ENCODE data around the gene ZNF148. TPM values are rescaled to one million over a fixed set of nuclear protein-coding genes. Genes with fewer than 3 reads are reported as not detected.

ZNF148 gene
- total and polyA plus RNA-seq, 2 of the 4 experiments (the other 2 are of a cell fraction) = 9.4 to 65.2 TPM

GRCh38 chr3:125202197-125202596, 172.9 kb downstream of the ZNF148 start:
- no peak overlapping the region for H3K14ac ChIP-seq (replicated peaks; ENCODE audit: low read depth, low read length)
- no peak overlapping the region for H4K5ac ChIP-seq (ENCODE audit: low read depth, low read length)
- H3K36me3 ChIP-seq (ENCODE audit: control insufficient read depth, insufficient read depth, low read length) = no peaks in the 10 kb centered on the region
- POLR2A ChIA-PET (ENCODE audit: unreplicated experiment) = no interaction called here
- H4K20me1 ChIP-seq (ENCODE audit: insufficient read depth, low read length) = no peaks in the 10 kb centered on the region
- H3K23ac ChIP-seq (ENCODE audit: low read depth, low read length) = no peak overlapping the region
- CTCF ChIA-PET = interaction anchor here (0.6 to 0.8 kb wide), 2 partner anchors 317 to 409 kb away, joined by 3 to 4 read pairs; no protein-coding TSS in a partner anchor
- H3K9ac ChIP-seq (ENCODE audit: low read depth, low read length) = no peak overlapping the region
- no peak overlapping the region for H4K8ac ChIP-seq (ENCODE audit: low read depth in 2 of 2, low read length in 2 of 2)
- no peak overlapping the region for H4K91ac ChIP-seq (ENCODE audit: insufficient read depth, low read depth, low read length)
- no peak overlapping the region for H2AK5ac ChIP-seq (ENCODE audit: low read depth, low read length)
- H2AK9ac ChIP-seq (replicated peaks; ENCODE audit: low read depth, low read length, poor library complexity) = no peak overlapping the region
- H2AFZ ChIP-seq (replicated peaks; ENCODE audit: low read length, poor library complexity) = no peak overlapping the region
- no peak overlapping the region for H3K18ac ChIP-seq (ENCODE audit: low read depth, low read length)
- no peaks in the 10 kb centered on the region for H3K79me1 ChIP-seq (ENCODE audit: low read depth in 1 of 2, low read length in 2 of 2)
- H3K56ac ChIP-seq (ENCODE audit: extremely low read depth, insufficient read depth, low read length) = no peak overlapping the region
- no peak overlapping the region for H3K4ac ChIP-seq (ENCODE audit: low read depth, low read length)
- 0 out of 2 replicates have a peak, but pooled peaks cover 2% of the 10 kb centered on the region for H3K27me3 ChIP-seq (ENCODE audit: control insufficient read depth, insufficient read depth, low read length)
- H2BK120ac ChIP-seq (ENCODE audit: low read depth, low read length) = no peak overlapping the region
- BruUV-seq (replicated peaks) = no TSS peak
- ATAC-seq (ENCODE audit: low read depth) (peak; percentile 67), DNase-seq (peak; percentile 25)
- H3K4me1 ChIP-seq (ENCODE audit: control insufficient read depth, insufficient read depth, low read length) = no peaks in the 10 kb centered on the region
- H3K4me2 ChIP-seq (ENCODE audit: low read depth, low read length) = no peak overlapping the region
- H3K4me3 ChIP-seq (ENCODE audit: insufficient read depth, low read depth, low read length) = no peak overlapping the region
- H2BK15ac ChIP-seq (ENCODE audit: low read depth, low read length) = no peak overlapping the region
- H3K27ac ChIP-seq (ENCODE audit: insufficient read depth, low read length) = no peak overlapping the region
- no CpG with 5 or more reads among the region's 4 CpGs for WGBS, 2 experiments (ENCODE audit: extremely low coverage in 2 of 2, insufficient read length in 1 of 2)
- intact Hi-C loops (cut with micrococcal nuclease) = no loop called here
- TF ChIP-seq SMC3 (IDR thresholded peaks at IDR 0.05; ENCODE audit: low read depth, low read length) = peak; percentile 36
- peak; percentile 42 for TF ChIP-seq CTCF (conservative IDR thresholded peaks at IDR 0.05; ENCODE audit: low read depth, low read length)
- no peak for TF ChIP-seq FOS (IDR thresholded peaks at IDR 0.05; ENCODE audit: low read depth, low read length)
- TF ChIP-seq RAD21 (IDR thresholded peaks at IDR 0.05; ENCODE audit: low read length) = peak; percentile 71
- no peaks in the 10 kb centered on the region for H3K9me1 ChIP-seq (ENCODE audit: insufficient read depth, low read length)
- dilution Hi-C loops (cut with HindIII; ENCODE audit: low sequenced_read_pairs, unreplicated experiment) = no loop called here
- no peak overlapping the region for H2BK20ac ChIP-seq (ENCODE audit: low read depth, low read length)
- no peak overlapping the region for H2BK5ac ChIP-seq (ENCODE audit: low read depth, low read length, poor library complexity, severe bottlenecking)
- in situ Hi-C loops (cut with MboI; ENCODE audit: low sequenced_read_pairs) = no loop called here
- no peaks in the 10 kb centered on the region for H3K9me3 ChIP-seq (ENCODE audit: control insufficient read depth, insufficient read depth, low read length)

Data from IMR-90 (cell line).